ENCODE results near the gene DBNDD1. TPM values are rescaled to one million over a fixed set of nuclear protein-coding genes. Genes with fewer than 3 reads are reported as not detected.
A peak's percentile ranks its signal among the peaks of the same experiment; 100 is the strongest.

Gene DBNDD1
- total RNA-seq, 1 donor from 2014 or later: 40.7 TPM

GRCh38 chr16:90028985-90029384 lies 9.7 kb upstream of the DBNDD1 start:
- no peak overlapping the region for H3K4me3 ChIP-seq (ENCODE audit: low read depth, low read length)
- TF ChIP-seq CTCF (conservative IDR thresholded peaks at IDR 0.05; ENCODE audit: low read depth, low read length): no peak
- no peak for DNase-seq (ENCODE audit: low read depth)

- H3K4me3 ChIP-seq (ENCODE audit: low read depth, low read length): no peak overlapping the region
- no peak for DNase-seq (ENCODE audit: low read depth)
- no peak for TF ChIP-seq CTCF (conservative IDR thresholded peaks at IDR 0.05; ENCODE audit: low read depth, low read length)
These were observed 8.4 kb upstream of the DBNDD1 start for GRCh38 chr16:90027611-90028010.

GRCh38 chr16:90026135-90026534 lies 6.9 kb upstream of the DBNDD1 start:
- no peak for DNase-seq (ENCODE audit: low read depth)
- TF ChIP-seq CTCF (conservative IDR thresholded peaks at IDR 0.05; ENCODE audit: low read depth, low read length): peak; percentile 12
- no peak overlapping the region for H3K4me3 ChIP-seq (ENCODE audit: low read depth, low read length)

GRCh38 chr16:90023078-90023447 lies 3.8 kb upstream of the DBNDD1 start:
- TF ChIP-seq CTCF (conservative IDR thresholded peaks at IDR 0.05; ENCODE audit: low read depth, low read length): no peak
- DNase-seq (ENCODE audit: low read depth): no peak
- H3K4me3 ChIP-seq (ENCODE audit: low read depth, low read length): peak overlapping the region; percentile 76

GRCh38 chr16:90022209-90023077 lies 3.2 kb upstream of the DBNDD1 start:
- peak overlapping the region; percentile 76 for H3K4me3 ChIP-seq (ENCODE audit: low read depth, low read length)
- TF ChIP-seq CTCF (conservative IDR thresholded peaks at IDR 0.05; ENCODE audit: low read depth, low read length): no peak
- DNase-seq (ENCODE audit: low read depth): peak; percentile 33

GRCh38 chr16:90020838-90021382 lies 1.7 kb upstream of the DBNDD1 start:
- no peak for DNase-seq (ENCODE audit: low read depth)
- H3K4me3 ChIP-seq (ENCODE audit: low read depth, low read length): peak overlapping the region; percentile 71
- TF ChIP-seq CTCF (conservative IDR thresholded peaks at IDR 0.05; ENCODE audit: low read depth, low read length): no peak

Measured in epithelial cell of proximal tubule (primary cell).